Loucy (cell line): ENCODE measurements around the gene MYH9.
"Not testable (repeated sequence)": the region's sequence is repeated elsewhere in the genome, so short reads cannot be mapped to it uniquely, and the experiment has no call there.

Experiments used
- H2AFZ ChIP-seq: fragments of 200-600 bp; sonication (generic); 2 replicates; pipeline ENCODE4 v1.6.0; 2016; ENCODE audit warnings: antibody characterized with exemption, mild to moderate bottlenecking, low read length, moderate library complexity
- H3F3A ChIP-seq: fragments of 200-600 bp; 2 replicates; pipeline ENCODE4 v1.6.0; 2016; ENCODE audit warnings: antibody characterized with exemption, low read depth, mild to moderate bottlenecking
- H3K27me3 ChIP-seq: fragments of 200-600 bp; sonication (generic); 2 replicates; pipeline ENCODE4 v1.6.1; 2014; ENCODE audit warnings: low read length, mild to moderate bottlenecking; ENCODE audit not compliant: insufficient read depth, poor library complexity, severe bottlenecking
- H3K36me3 ChIP-seq: fragments of 200-600 bp; sonication (generic); 2 replicates; pipeline ENCODE4 v1.6.1; 2016; ENCODE audit warnings: low read length; ENCODE audit not compliant: insufficient read depth
- H3K4me1 ChIP-seq: fragments of 200-600 bp; sonication (generic); 2 replicates; pipeline ENCODE4 v1.5.1; 2014; ENCODE audit warnings: low read length, mild to moderate bottlenecking; ENCODE audit not compliant: insufficient read depth, poor library complexity, severe bottlenecking
- H3K4me2 ChIP-seq: fragments of 200-600 bp; sonication (generic); 2 replicates; pipeline ENCODE4 v1.6.0; 2014; ENCODE audit warnings: antibody characterized with exemption, low read length, low read depth, mild to moderate bottlenecking; ENCODE audit not compliant: poor library complexity, severe bottlenecking
- H3K4me3 ChIP-seq: fragments of 200-600 bp; sonication (generic); 2 replicates; pipeline ENCODE4 v1.5.1; 2014; ENCODE audit warnings: low read length, mild to moderate bottlenecking, mixed read lengths; ENCODE audit not compliant: poor library complexity, severe bottlenecking
- H3K79me2 ChIP-seq: fragments of 200-600 bp; sonication (generic); 2 replicates; pipeline ENCODE4 v1.6.1; 2014; ENCODE audit warnings: low read length; ENCODE audit not compliant: insufficient read depth
- H3K9ac ChIP-seq: fragments of 200-600 bp; sonication (generic); 2 replicates; pipeline ENCODE4 v1.6.0; 2014; ENCODE audit warnings: mild to moderate bottlenecking, low read depth, low read length, moderate library complexity; ENCODE audit not compliant: poor library complexity, severe bottlenecking
- H3K9me2 ChIP-seq: fragments of 200-600 bp; sonication (generic); replicated peaks from 2 replicates; pipeline ENCODE4 v1.6.1; 2016; ENCODE audit warnings: low read depth, low read length, mixed read lengths
- H3K9me3 ChIP-seq: fragments of 200-600 bp; sonication (generic); 2 replicates; pipeline ENCODE4 v1.6.1; 2014; ENCODE audit warnings: mild to moderate bottlenecking, antibody characterized with exemption, low read length, low read depth; ENCODE audit not compliant: insufficient read depth
- H4K20me1 ChIP-seq: fragments of 200-600 bp; sonication (generic); 2 replicates; pipeline ENCODE4 v1.6.0; 2014; ENCODE audit warnings: antibody characterized with exemption, low read length, mild to moderate bottlenecking; ENCODE audit not compliant: insufficient read depth, poor library complexity, severe bottlenecking
- CTCF ChIP-seq: fragments of 200-600 bp; sonication (generic); conservative IDR thresholded peaks from 2 replicates; pipeline ENCODE4 v1.5.1; 2014; ENCODE audit warnings: mild to moderate bottlenecking, antibody characterized with exemption, low read length
- EZH2phosphoT487 ChIP-seq: fragments of 200-600 bp; IDR thresholded peaks from 2 replicates; pipeline ENCODE4 v1.6.1; 2018; ENCODE audit warnings: antibody characterized with exemption, mild to moderate bottlenecking, moderate library complexity, borderline replicate concordance

Gene MYH9

GRCh38 chr22:36261675-36262074 lies 126.1 kb downstream of the MYH9 start:
- not testable (repeated sequence) for H3K9me3 ChIP-seq, H3K4me2 ChIP-seq, H3K9ac ChIP-seq, H3K27me3 ChIP-seq, H4K20me1 ChIP-seq, H3F3A ChIP-seq, H3K4me3 ChIP-seq, H3K79me2 ChIP-seq, H2AFZ ChIP-seq, H3K9me2 ChIP-seq, H3K36me3 ChIP-seq
- H3K4me1 ChIP-seq = peaks cover 15% of the 10 kb centered on the region
- peak; percentile 48 for TF ChIP-seq CTCF

- Histone ChIP-seq H3K27me3 (no peaks in the 10 kb centered on the region), H3K4me3 (no peak overlapping the region), H3K9ac (no peak overlapping the region), H4K20me1 (no peaks in the 10 kb centered on the region), H3K4me1 (peaks cover 15% of the 10 kb centered on the region), H3K79me2 (no peaks in the 10 kb centered on the region), H3K9me2 (no peaks in the 10 kb centered on the region), H2AFZ (no peak overlapping the region), H3K9me3 (no peaks in the 10 kb centered on the region), H3K36me3 (no peaks in the 10 kb centered on the region), H3K4me2 (peak overlapping the region; percentile 39), H3F3A (no peaks in the 10 kb centered on the region)
- TF ChIP-seq CTCF (no peak), EZH2phosphoT487 (no peak)
Measured at GRCh38 chr22:36259615-36260300, 128.0 kb downstream of the MYH9 start.

- TF ChIP-seq EZH2phosphoT487 = no peak
- TF ChIP-seq CTCF = no peak
- no peaks in the 10 kb centered on the region for H3K9me2 ChIP-seq
- H3K9ac ChIP-seq = no peak overlapping the region
- H3K4me3 ChIP-seq = no peak overlapping the region
- H3K9me3 ChIP-seq = no peaks in the 10 kb centered on the region
- no peaks in the 10 kb centered on the region for H3K27me3 ChIP-seq
- no peak overlapping the region for H2AFZ ChIP-seq
- H4K20me1 ChIP-seq = no peaks in the 10 kb centered on the region
- no peaks in the 10 kb centered on the region for H3F3A ChIP-seq
- peaks cover 15% of the 10 kb centered on the region for H3K4me1 ChIP-seq
- H3K4me2 ChIP-seq = peak overlapping the region; percentile 39
- no peaks in the 10 kb centered on the region for H3K79me2 ChIP-seq
- no peaks in the 10 kb centered on the region for H3K36me3 ChIP-seq
Measured at GRCh38 chr22:36258701-36259614, 128.8 kb downstream of the MYH9 start.
